HG02623 (cell line): ENCODE data around the gene DAPK2.
"Not testable (repeated sequence)": the region's sequence is repeated elsewhere in the genome, so short reads cannot be mapped to it uniquely, and the experiment has no call there.

Source experiments
- ATAC-seq: cut with Tn5 transposase; IDR thresholded peaks from one replicate; pipeline ENCODE4 v1.9.1; 2021; ENCODE audit warnings: moderate library complexity; ENCODE audit not compliant: unreplicated experiment

Gene DAPK2

GRCh38 chr15:63899606-63900005 lies 146.7 kb downstream of the DAPK2 start:
- not testable (repeated sequence) for ATAC-seq

- ATAC-seq: no peak
These were observed 147.1 kb downstream of the DAPK2 start for GRCh38 chr15:63899193-63899592.

DNA sequence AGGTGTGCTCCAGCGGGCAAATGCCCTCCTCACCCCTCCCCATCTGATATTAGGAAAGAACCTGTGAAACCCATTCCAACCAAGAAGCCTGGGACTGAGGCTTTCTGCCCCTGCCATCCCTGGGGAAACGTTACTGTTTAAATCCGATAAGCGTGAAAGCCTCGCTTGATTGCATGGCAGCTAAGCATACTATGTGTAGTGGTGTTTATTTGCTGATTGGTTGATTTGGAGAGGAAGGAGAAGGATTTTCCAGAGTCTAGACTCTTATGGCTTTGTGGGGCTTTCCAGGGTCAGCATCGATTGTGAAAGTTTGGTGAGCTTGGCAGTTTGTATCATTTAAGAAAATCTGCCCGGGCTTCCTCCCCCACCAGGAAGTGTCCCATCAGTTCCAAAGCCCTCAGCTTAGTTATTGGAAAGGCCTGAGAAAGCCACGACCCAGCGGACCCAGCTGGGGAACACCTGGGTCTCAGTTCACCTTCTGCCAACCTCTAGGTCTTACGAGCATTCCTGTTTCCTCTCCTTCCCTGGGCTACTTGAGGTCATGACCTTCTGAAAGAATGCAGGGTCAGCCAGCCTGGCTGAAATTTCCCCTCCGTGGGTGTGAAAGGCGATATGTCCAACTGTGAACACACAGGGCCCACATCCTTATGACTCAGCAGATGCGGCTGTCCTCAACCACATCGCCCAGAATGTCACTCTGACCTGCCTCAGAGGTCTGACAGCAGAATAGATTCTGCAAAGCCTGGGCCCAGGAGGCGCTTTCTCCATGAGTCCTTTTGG lies 149.8 kb downstream of the DAPK2 start:
- peak; percentile 58 for ATAC-seq

GRCh38 chr15:63895787-63896218 lies 150.5 kb downstream of the DAPK2 start:
- ATAC-seq: no peak

GRCh38 chr15:63895194-63895593 lies 151.1 kb downstream of the DAPK2 start:
- ATAC-seq: no peak

- no peak for ATAC-seq
These were observed 151.7 kb downstream of the DAPK2 start for GRCh38 chr15:63894662-63894949.

DNA sequence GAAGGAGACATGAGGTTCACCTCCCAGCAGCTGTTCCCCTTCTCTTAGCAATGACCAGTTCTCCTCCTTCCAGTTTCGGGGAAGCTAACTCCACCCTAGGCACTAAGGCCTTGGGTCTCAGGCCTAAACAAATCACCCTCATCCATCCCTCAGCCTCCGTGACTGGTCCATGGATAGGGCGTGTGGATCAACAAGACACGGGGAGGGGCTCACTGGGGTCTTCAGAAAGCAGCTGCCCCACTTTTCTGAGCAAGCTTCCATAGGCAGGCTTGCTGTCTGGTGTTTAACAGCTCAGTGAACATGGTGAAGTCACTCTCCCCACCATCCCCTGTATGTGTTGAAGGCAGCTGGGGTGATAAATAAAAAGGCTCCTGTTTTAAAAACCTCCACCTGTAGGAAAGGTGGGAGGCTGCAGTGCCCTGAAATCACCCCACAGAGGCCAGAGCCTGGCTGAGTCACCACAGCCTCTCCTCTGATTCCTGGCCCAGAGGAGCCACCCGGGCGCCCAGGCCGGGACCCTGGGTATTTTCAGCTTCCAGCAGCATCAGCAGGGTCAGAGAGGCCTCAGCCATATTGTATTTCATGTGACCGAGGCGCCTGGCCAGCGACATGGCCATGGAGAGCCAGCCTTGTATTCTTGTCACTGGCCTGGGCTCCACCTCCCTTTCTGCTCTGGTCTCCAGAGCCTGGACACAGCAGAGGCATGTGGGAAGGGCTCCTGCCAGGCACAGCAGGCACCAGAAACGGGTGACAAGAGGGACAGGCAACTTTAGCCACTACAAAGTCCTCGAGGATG lies 152.2 kb downstream of the DAPK2 start:
- no peak for ATAC-seq

DNA sequence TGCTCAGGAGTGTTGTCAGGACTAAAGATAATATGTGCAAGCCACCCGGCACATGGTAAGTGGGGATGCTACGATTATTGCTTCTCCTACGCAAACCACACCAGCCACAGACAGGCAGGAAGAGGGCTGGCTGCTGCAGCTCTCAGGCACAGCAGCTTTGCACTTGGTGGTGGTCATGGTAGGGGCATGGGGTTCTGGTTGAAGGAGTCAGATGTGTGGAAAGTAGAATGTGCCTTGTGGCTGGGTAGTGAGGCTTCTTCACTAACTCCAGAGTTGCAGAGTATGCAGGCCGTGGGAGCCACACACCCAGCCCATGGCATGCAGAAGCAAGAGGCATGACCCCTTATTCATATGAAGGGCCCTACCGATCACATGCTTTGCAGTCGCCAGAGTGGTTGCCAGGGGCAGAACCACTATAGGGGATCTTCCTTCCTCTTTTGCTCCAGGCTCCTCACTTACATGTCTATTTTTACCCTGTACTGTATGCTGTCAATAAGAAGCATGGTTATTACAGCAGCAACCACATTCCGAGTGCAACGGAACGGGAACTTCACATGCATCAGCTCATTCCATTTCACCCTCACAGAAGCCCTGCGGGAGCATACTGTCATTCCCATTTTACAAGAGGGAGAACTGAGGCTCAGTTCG lies 153.4 kb downstream of the DAPK2 start:
- ATAC-seq: no peak

- no peak for ATAC-seq
These were observed 154.5 kb downstream of the DAPK2 start for GRCh38 chr15:63891768-63892133.

DNA sequence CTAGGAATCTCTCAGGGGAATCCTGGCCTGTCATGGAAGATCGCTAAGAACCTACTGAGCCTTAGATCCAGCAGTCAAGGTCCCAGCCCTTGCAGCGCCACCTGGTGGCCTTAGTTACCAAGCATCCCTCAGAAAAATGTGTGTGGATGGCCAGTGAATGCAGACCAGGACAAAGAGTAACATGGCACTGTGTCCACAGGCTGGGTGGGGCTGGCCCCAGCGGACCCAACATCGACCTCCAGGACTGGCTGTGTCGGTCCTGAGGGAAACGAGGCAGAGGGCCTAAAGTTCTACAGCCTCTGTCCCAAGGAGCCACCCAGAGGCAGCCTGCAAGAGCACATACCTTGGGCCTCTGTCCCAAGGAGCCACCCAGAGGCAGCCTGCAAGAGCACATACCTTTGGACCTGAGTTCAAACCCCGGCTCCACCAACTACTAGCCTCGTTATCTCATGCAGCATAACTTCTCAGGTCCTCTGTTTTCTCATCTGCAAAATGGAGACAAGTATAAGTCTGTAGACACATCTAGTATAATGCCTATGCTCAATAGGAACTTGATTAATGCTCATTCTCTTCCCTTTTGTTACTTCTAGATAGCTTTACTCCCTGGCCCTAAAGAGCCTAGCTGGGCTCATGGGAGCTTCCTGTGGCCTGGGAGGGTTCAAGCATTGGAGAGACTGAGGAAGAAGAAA lies 155.1 kb downstream of the DAPK2 start:
- no peak for ATAC-seq

DNA sequence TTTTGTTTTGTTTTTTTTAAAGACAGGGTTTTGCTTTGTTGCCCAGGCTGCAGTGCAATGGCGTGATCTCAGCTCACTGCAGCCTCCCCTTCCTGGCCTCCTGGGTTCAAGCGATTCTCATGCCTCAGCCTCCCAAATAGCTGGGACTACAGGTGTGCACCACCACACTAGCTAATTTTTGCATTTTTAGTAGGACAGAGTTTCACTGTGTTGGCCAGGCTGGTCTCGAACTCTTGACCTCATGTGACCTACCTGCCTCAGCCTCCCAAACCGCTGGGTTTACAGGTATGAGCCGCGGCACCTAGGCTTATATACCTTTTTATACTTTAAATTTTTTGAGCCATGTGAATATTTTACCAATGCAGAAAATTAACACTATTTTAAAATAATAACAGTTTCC lies 155.7 kb downstream of the DAPK2 start:
- no peak for ATAC-seq

DNA sequence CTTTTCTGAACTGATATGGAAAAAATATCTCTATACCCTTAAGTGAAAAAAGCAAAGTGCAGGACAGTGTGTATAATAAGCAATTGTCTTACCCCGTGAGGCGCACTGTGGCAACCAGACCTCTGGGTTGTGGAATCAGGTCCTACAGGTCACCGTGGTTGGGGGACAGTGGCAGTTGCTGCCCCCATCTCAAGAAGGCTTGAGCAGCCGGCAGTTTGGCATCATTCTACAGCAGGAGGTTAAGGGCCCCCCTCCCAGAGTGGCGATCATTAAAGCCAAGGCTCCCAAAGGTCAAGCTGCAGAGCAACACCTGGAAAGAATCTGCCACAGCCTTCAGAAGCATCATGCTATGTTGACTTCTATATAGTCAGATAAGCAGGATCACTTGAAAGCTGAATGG lies 156.5 kb downstream of the DAPK2 start:
- no peak for ATAC-seq

DNA sequence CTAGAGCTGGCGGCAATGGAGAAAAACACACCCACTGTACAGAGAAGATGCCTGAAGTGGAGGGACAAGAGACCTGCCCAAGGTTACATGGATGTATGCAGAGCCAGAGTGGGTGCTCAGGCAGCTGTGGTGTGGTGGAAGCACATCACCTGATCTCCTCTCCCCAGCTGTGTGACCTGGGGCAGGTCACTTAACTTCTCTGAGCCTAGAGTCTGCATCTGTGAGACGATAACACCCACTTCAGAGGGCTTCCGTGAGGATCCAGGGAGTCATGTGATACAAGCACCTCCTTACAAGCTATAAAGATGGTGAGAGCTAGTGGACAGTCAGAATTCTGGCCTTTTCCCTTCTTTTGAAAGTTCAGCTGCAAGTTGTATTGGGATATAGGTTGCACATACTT lies 157.5 kb downstream of the DAPK2 start:
- ATAC-seq: no peak

GRCh38 chr15:63888146-63888545 lies 158.1 kb downstream of the DAPK2 start:
- ATAC-seq: no peak

DNA sequence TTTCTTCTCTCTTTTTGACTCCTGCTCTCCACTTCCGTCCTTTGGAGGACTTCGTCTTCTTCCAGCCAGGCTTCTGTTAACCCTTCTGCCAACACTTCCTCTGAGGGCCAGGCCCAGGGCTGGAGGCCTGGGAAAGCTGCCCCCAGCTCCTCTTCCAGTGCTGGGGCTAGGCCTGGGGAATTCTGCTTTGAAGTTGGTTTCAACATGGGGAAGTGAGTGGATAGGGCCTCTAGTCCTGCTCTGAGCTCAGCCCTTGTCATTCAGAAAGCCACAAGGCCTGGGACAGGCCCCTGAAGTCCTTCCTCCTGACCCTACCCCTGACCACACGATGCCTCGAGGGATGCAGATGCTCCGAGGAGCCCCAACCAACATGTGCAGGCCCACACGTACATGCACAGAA lies 158.7 kb downstream of the DAPK2 start:
- ATAC-seq: no peak

GRCh38 chr15:63884953-63885352 lies 161.3 kb downstream of the DAPK2 start:
- no peak for ATAC-seq

GRCh38 chr15:63881431-63881830 lies 164.9 kb downstream of the DAPK2 start:
- ATAC-seq: no peak

- no peak for ATAC-seq
These were observed 165.5 kb downstream of the DAPK2 start for GRCh38 chr15:63880744-63881143.

GRCh38 chr15:63879995-63880394 lies 166.3 kb downstream of the DAPK2 start:
- no peak for ATAC-seq

DNA sequence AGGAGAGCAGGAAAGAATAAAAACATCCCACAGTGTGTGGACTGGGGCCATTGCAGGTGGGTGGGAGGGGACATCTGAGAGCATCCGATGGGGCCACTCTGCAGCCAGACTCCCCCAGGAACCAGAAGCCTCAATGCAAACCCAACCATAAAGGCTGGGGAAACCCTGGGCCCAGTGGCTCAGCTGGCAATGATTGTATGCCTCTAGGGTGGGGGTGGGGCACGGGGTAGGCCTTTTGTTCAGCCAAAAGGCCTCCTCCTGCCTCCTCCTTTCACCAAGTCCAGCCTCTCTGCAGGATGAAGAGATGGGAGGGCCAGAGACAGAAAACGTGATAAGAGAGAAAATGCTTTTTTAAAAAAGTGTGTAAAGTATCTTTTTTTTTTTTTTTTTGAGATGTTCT lies 167.1 kb downstream of the DAPK2 start:
- ATAC-seq: no peak

GRCh38 chr15:63877713-63878271 lies 168.5 kb downstream of the DAPK2 start:
- no peak for ATAC-seq
